IMR-90 (cell line): ENCODE results near the gene CAMKMT. TPM values are rescaled to one million over a fixed set of nuclear protein-coding genes. Genes with fewer than 3 reads are reported as not detected.

Source experiments
- ATAC-seq: fragments of 200-7000 bp; cut with Tn5 transposase; 2 replicates; pipeline ENCODE4 v1.9.1; 2020; ENCODE audit warnings: low read depth, mild to moderate bottlenecking, moderate library complexity
- BruUV-seq: library from RNA; stranded (reverse); fragments of 400-500 nt; replicated peaks from 2 replicates; lab custom pipeline; 2021; lab: Mats Ljungman, UMichigan
- CTCF ChIA-PET: fragments of 300-600 bp; formaldehyde crosslinking; extraction: SDS; loops from one replicate; lab custom pipeline; 2021; ENCODE audit warnings: antibody characterized with exemption; lab: Yijun Ruan, JAX
- POLR2A ChIA-PET: fragments of 300-600 bp; sonication (Branson Sonifier 250); formaldehyde crosslinking; loops from one replicate; lab custom pipeline; 2022; ENCODE audit warnings: antibody characterized with exemption; ENCODE audit not compliant: unreplicated experiment; lab: Charles Lee
- DNase-seq: peaks from one replicate; pipeline ENCODE4 v3.0.0; 2013
- H2AFZ ChIP-seq: replicated peaks from 2 replicates; pipeline ENCODE3; 2013; ENCODE audit warnings: low read length, mild to moderate bottlenecking; ENCODE audit not compliant: poor library complexity
- H2AK5ac ChIP-seq: 2 replicates; pipeline ENCODE4 v1.6.1; 2013; ENCODE audit warnings: low read depth, low read length, inconsistent platforms
- H2AK9ac ChIP-seq: replicated peaks from 2 replicates; pipeline ENCODE3; 2013; ENCODE audit warnings: mild to moderate bottlenecking, low read depth, low read length, moderate library complexity; ENCODE audit not compliant: poor library complexity
- H2BK120ac ChIP-seq: 2 replicates; pipeline ENCODE4 v1.6.1; 2013; ENCODE audit warnings: low read depth, low read length, inconsistent platforms
- H2BK15ac ChIP-seq: 3 replicates; pipeline ENCODE4 v1.6.1; 2013; ENCODE audit warnings: low read depth, low read length, inconsistent platforms
- H2BK20ac ChIP-seq: 2 replicates; pipeline ENCODE4 v1.6.1; 2013; ENCODE audit warnings: low read depth, mild to moderate bottlenecking, inconsistent platforms, low read length, moderate library complexity
- H2BK5ac ChIP-seq: 2 replicates; pipeline ENCODE4 v1.6.1; 2013; ENCODE audit warnings: mild to moderate bottlenecking, low read depth, low read length, inconsistent platforms; ENCODE audit not compliant: poor library complexity, severe bottlenecking
- H3K14ac ChIP-seq: replicated peaks from 2 replicates; pipeline ENCODE4 v1.6.1; 2013; ENCODE audit warnings: low read depth, low read length, inconsistent platforms
- H3K18ac ChIP-seq: 2 replicates; pipeline ENCODE4 v1.6.1; 2013; ENCODE audit warnings: low read depth, low read length, control low read depth
- H3K23ac ChIP-seq: 2 replicates; pipeline ENCODE4 v1.6.1; 2013; ENCODE audit warnings: low read depth, low read length, inconsistent platforms
- H3K27ac ChIP-seq: 2 replicates; pipeline ENCODE4 v1.5.1; 2013; ENCODE audit warnings: mild to moderate bottlenecking, control low read depth, low read length; ENCODE audit not compliant: insufficient read depth
- H3K27me3 ChIP-seq: 2 replicates; pipeline ENCODE4 v1.6.1; 2013; ENCODE audit warnings: low read length; ENCODE audit not compliant: control insufficient read depth, insufficient read depth
- H3K36me3 ChIP-seq: 2 replicates; pipeline ENCODE4 v1.6.1; 2013; ENCODE audit warnings: low read length, mixed read lengths; ENCODE audit not compliant: control insufficient read depth, insufficient read depth
- H3K4ac ChIP-seq: 2 replicates; pipeline ENCODE4 v1.6.1; 2013; ENCODE audit warnings: low read depth, low read length, inconsistent platforms
- H3K4me1 ChIP-seq: 2 replicates; pipeline ENCODE4 v1.6.1; 2013; ENCODE audit warnings: low read length, mixed read lengths; ENCODE audit not compliant: control insufficient read depth, insufficient read depth
- H3K4me2 ChIP-seq: 2 replicates; pipeline ENCODE4 v1.6.1; 2013; ENCODE audit warnings: low read depth, mild to moderate bottlenecking, control low read depth, low read length, moderate library complexity
- H3K4me3 ChIP-seq: 2 replicates; pipeline ENCODE4 v1.5.1; 2013; ENCODE audit warnings: low read depth, mild to moderate bottlenecking, control low read depth, low read length, moderate library complexity; ENCODE audit not compliant: insufficient read depth
- H3K56ac ChIP-seq: 2 replicates; pipeline ENCODE4 v1.6.1; 2013; ENCODE audit warnings: low read length, inconsistent platforms; ENCODE audit not compliant: insufficient read depth; ENCODE audit errors: extremely low read depth
- H3K79me1 ChIP-seq, 2 experiments: 2 replicates each; pipeline ENCODE4 v1.6.1; 2013; ENCODE audit warnings: low read length in 2 of 2, inconsistent platforms in 1 of 2, low read depth in 1 of 2
- H3K9ac ChIP-seq: 2 replicates; pipeline ENCODE4 v1.6.1; 2013; ENCODE audit warnings: low read depth, low read length, control low read depth
- H3K9me1 ChIP-seq: 2 replicates; pipeline ENCODE4 v1.6.1; 2013; ENCODE audit warnings: low read length, inconsistent platforms; ENCODE audit not compliant: insufficient read depth
- H3K9me3 ChIP-seq: 2 replicates; pipeline ENCODE4 v1.6.1; 2013; ENCODE audit warnings: low read length; ENCODE audit not compliant: control insufficient read depth, insufficient read depth
- H4K20me1 ChIP-seq: 2 replicates; pipeline ENCODE4 v1.6.1; 2013; ENCODE audit warnings: low read length, inconsistent platforms; ENCODE audit not compliant: insufficient read depth
- H4K5ac ChIP-seq: 2 replicates; pipeline ENCODE4 v1.6.1; 2013; ENCODE audit warnings: mild to moderate bottlenecking, low read depth, low read length, control low read depth
- H4K8ac ChIP-seq, 2 experiments: 2 replicates each; pipeline ENCODE4 v1.6.1; 2013; ENCODE audit warnings: low read depth in 2 of 2, low read length in 2 of 2, control low read depth in 1 of 2, inconsistent platforms in 1 of 2
- H4K91ac ChIP-seq: 2 replicates; pipeline ENCODE4 v1.6.1; 2013; ENCODE audit warnings: low read depth, low read length, inconsistent platforms; ENCODE audit not compliant: insufficient read depth
- BHLHE40 ChIP-seq: fragments of 150-350 bp; IDR thresholded peaks from 2 replicates; pipeline ENCODE4 v1.6.1; 2016; ENCODE audit warnings: mild to moderate bottlenecking, low read depth, low read length
- CEBPB ChIP-seq: IDR thresholded peaks from 2 replicates; pipeline ENCODE4 v1.6.1; 2012; ENCODE audit warnings: low read depth, low read length, improper control_type of control experiment
- CHD1 ChIP-seq: IDR thresholded peaks from 2 replicates; pipeline ENCODE4 v1.6.1; 2012; ENCODE audit warnings: low read depth, low read length, improper control_type of control experiment
- FOS ChIP-seq: fragments of 150-350 bp; IDR thresholded peaks from 2 replicates; pipeline ENCODE4 v1.6.1; 2016; ENCODE audit warnings: low read depth, low read length
- MXI1 ChIP-seq: IDR thresholded peaks from 2 replicates; pipeline ENCODE4 v1.6.1; 2012; ENCODE audit warnings: low read depth, mild to moderate bottlenecking, low read length, moderate library complexity, borderline replicate concordance
- NFE2L2 ChIP-seq: fragments of 150-350 bp; IDR thresholded peaks from 2 replicates; pipeline ENCODE4 v1.6.1; 2016; ENCODE audit warnings: low read depth, mild to moderate bottlenecking, low read length
- POLR2A ChIP-seq: IDR thresholded peaks from 2 replicates; pipeline ENCODE4 v1.6.1; 2012; ENCODE audit warnings: mild to moderate bottlenecking, low read depth, low read length
- RAD21 ChIP-seq: IDR thresholded peaks from 2 replicates; pipeline ENCODE4 v1.6.1; 2012; ENCODE audit warnings: low read length, improper control_type of control experiment
- RCOR1 ChIP-seq: IDR thresholded peaks from 2 replicates; pipeline ENCODE4 v1.6.1; 2012; ENCODE audit warnings: mild to moderate bottlenecking, low read length, improper control_type of control experiment; ENCODE audit not compliant: insufficient replicate concordance
- RFX5 ChIP-seq: IDR thresholded peaks from 2 replicates; pipeline ENCODE4 v1.8.0; 2012; ENCODE audit warnings: low read depth, mild to moderate bottlenecking, low read length, moderate library complexity
- WGBS, 2 experiments: methylation state at CpG; one replicate each; pipeline versions ENCODE4 v1.1.5 to v1.1.7; 2013; ENCODE audit warnings: missing lambda C conversion rate in 2 of 2; ENCODE audit not compliant: insufficient read length in 1 of 2; ENCODE audit errors: extremely low coverage in 2 of 2; 5-methylcytosine and 5-hydroxymethylcytosine counted together
- dilution Hi-C: fragments of 300-500 bp; cut with HindIII; formaldehyde crosslinking; loops from one replicate; pipeline ENCODE4 v1.14.3; 2018; ENCODE audit warnings: low sequenced_read_pairs; ENCODE audit not compliant: unreplicated experiment
- in situ Hi-C: fragments of 300-500 bp; cut with MboI; formaldehyde crosslinking; loops from 3 replicates; pipeline ENCODE4 v1.14.3; 2019; ENCODE audit warnings: low sequenced_read_pairs, inconsistent platforms, mixed read lengths
- intact Hi-C: fragments of 100-400 bp; cut with micrococcal nuclease; formaldehyde crosslinking; loops from 2 replicates; pipeline ENCODE4 v1.10.0; 2022
- polyA plus RNA-seq, 3 experiments: library from polyadenylated mRNA; depleted of rRNA; stranded (reverse); fragments of >200 nt; gene quantifications; 2 replicates each; pipeline ENCODE4 v1.2.3, GENCODE V29; 2012; ENCODE audit warnings: low replicate concordance in 1 of 3
- total RNA-seq: library from RNA; depleted of rRNA; stranded (reverse); fragments of >200 nt; gene quantifications from 2 replicates; pipeline ENCODE4 v1.2.3, GENCODE V29; 2012
- TF ChIP-seq, protein P1 (sequence below): fragments of 150-350 bp; IDR thresholded peaks from 2 replicates; pipeline ENCODE4 v1.6.1; 2017; ENCODE audit warnings: mild to moderate bottlenecking, antibody characterized with exemption, low read length, low read depth
- TF ChIP-seq, protein P2 (sequence below): fragments of 150-350 bp; IDR thresholded peaks from 2 replicates; pipeline ENCODE4 v1.6.1; 2016; ENCODE audit warnings: low read depth, mild to moderate bottlenecking, low read length, moderate library complexity, borderline replicate concordance

CAMKMT gene
- total and polyA plus RNA-seq, 2 of the 4 experiments (the other 2 are of a cell fraction), result 4.4 to 6.8 TPM

DNA sequence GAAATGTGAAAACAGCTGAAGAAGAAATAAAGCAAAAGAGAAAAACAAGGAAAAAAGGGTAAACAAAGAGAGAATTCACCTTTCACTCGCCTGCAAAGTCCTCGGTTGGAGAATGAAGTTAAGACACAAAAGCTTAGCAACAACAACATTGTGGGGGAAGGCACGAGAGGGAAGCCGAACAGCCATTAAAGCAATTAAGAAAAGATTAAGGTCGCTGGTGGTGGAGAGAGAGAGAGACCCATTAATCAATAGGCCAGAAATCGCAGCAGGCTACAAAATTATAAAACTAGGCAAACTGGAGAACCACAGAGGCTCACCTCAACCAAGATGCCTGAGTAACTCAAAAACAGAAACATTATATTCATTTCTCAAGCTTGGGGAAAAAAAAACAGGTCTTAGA is 459.8 kb downstream of the CAMKMT start:
- WGBS, 2 experiments, result no CpG with 5 or more reads among the region's 6 CpGs
- no peak overlapping the region for H2AK5ac ChIP-seq
- H4K8ac ChIP-seq, result no peak overlapping the region
- no peak overlapping the region for H3K23ac ChIP-seq
- H2BK15ac ChIP-seq, result no peak overlapping the region
- CTCF ChIA-PET, result no interaction called here
- no peaks in the 10 kb centered on the region for H4K20me1 ChIP-seq
- no peaks in the 10 kb centered on the region for H3K4me1 ChIP-seq
- H4K91ac ChIP-seq, result no peak overlapping the region
- H3K36me3 ChIP-seq, result no peaks in the 10 kb centered on the region
- H2BK120ac ChIP-seq, result no peak overlapping the region
- BruUV-seq, result no TSS peak
- H3K18ac ChIP-seq, result no peak overlapping the region
- peaks cover 6% of the 10 kb centered on the region for H3K27me3 ChIP-seq
- dilution Hi-C loops, result no loop called here
- H3K14ac ChIP-seq, result no peak overlapping the region
- ATAC-seq (no peak), DNase-seq (no peak)
- no peak overlapping the region for H3K4me2 ChIP-seq
- H2BK20ac ChIP-seq, result no peak overlapping the region
- H4K5ac ChIP-seq, result no peak overlapping the region
- H3K4ac ChIP-seq, result no peak overlapping the region
- no peak overlapping the region for H2AK9ac ChIP-seq
- TF ChIP-seq RAD21 (no peak), CHD1 (no peak), MXI1 (no peak), RFX5 (no peak), RCOR1 (no peak), POLR2A (no peak), BHLHE40 (no peak), NFE2L2 (no peak), FOS (no peak), CEBPB (no peak)
- TF ChIP-seq, protein P1, sequence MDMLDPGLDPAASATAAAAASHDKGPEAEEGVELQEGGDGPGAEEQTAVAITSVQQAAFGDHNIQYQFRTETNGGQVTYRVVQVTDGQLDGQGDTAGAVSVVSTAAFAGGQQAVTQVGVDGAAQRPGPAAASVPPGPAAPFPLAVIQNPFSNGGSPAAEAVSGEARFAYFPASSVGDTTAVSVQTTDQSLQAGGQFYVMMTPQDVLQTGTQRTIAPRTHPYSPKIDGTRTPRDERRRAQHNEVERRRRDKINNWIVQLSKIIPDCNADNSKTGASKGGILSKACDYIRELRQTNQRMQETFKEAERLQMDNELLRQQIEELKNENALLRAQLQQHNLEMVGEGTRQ, result no peak
- TF ChIP-seq, protein P2, sequence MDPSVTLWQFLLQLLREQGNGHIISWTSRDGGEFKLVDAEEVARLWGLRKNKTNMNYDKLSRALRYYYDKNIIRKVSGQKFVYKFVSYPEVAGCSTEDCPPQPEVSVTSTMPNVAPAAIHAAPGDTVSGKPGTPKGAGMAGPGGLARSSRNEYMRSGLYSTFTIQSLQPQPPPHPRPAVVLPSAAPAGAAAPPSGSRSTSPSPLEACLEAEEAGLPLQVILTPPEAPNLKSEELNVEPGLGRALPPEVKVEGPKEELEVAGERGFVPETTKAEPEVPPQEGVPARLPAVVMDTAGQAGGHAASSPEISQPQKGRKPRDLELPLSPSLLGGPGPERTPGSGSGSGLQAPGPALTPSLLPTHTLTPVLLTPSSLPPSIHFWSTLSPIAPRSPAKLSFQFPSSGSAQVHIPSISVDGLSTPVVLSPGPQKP, result no peak
- H3K9me1 ChIP-seq, result no peaks in the 10 kb centered on the region
- no peaks in the 10 kb centered on the region for H3K9me3 ChIP-seq
- POLR2A ChIA-PET, result no interaction called here
- H3K27ac ChIP-seq, result no peak overlapping the region
- H2BK5ac ChIP-seq, result no peak overlapping the region
- in situ Hi-C loops, result no loop called here
- no peak overlapping the region for H3K9ac ChIP-seq
- no peak overlapping the region for H2AFZ ChIP-seq
- no peak overlapping the region for H3K56ac ChIP-seq
- H3K79me1 ChIP-seq, result no peaks in the 10 kb centered on the region
- H3K4me3 ChIP-seq, result no peak overlapping the region
- intact Hi-C loops, result no loop called here
